ENCODE measurements around the gene LRRK2.
"Not testable (repeated sequence)": the region's sequence is repeated elsewhere in the genome, so short reads cannot be mapped to it uniquely, and the experiment has no call there.

LRRK2 gene

DNA sequence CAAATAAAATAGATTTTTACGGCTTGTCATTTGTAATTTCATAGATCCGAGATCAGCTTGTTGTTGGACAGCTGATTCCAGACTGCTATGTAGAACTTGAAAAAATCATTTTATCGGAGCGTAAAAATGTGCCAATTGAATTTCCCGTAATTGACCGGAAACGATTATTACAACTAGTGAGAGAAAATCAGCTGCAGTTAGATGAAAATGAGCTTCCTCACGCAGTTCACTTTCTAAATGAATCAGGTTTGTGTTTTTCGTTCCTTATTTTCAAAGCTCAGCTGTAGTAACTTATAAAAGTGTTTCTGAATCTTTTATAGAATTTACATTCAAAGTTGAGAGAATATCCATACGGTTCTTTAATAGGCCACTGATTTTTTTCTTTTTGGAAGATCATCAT is 89.1 kb downstream of the LRRK2 start:
- no peak for DNase-seq (ENCODE audit: low read depth in 1 of 2, low spot score in 1 of 2)

DNA sequence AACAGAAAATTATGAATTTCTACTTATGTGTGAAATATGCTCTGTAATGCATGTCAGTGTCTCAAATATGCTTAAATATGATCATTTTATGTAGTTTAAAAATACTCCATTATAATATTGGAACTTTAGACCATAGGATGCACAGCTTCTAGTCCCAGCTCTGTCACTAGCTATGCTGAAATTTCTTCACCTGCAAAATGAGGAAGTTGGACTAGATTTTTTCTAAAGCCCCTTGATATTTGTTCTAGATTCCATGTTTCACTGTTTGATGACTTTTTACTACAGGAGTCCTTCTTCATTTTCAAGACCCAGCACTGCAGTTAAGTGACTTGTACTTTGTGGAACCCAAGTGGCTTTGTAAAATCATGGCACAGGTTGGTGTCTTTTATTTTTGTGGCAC is 90.1 kb downstream of the LRRK2 start:
- DNase-seq (ENCODE audit: low read depth in 1 of 2, low spot score in 1 of 2) = no peak

DNA sequence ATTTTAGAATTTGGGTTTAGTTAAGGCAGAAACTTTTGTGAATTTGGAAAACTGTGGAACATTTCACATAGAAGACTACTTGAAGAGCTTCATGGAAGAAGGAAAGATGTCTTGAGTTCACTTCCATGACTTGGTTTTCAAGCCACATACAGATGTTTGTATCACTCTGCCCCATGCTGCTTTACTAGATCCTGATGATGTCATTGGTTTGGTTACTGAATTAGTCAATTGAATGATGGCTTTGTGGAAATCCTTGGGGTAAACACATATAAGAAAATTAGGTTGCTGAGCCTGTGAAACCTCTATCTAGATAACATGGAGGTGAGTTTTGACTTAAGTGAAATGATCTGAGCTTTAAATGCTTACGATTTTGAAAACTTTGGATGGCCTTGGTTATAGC is 90.6 kb downstream of the LRRK2 start:
- no peak for DNase-seq (ENCODE audit: low read depth in 1 of 2, low spot score in 1 of 2)

DNA sequence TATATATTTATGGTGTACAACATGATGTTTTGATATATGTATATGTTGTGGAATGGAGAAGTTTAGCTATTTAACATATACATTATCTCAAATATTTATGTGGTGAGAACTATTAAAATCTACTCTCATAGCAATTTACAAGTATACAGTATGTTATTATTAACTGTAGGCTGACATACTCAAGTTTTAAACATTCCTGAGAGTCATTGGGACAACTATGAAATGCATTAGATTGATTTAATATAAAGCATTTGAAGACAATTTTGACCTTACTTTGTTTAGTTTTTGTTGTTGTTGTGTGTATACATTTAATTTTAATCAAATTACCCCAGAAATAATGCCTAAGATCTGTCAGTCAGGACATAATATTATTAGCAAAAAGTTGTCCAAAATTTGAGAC is 99.5 kb downstream of the LRRK2 start:
- no peak for DNase-seq (ENCODE audit: low read depth in 1 of 2, low spot score in 1 of 2)

DNA sequence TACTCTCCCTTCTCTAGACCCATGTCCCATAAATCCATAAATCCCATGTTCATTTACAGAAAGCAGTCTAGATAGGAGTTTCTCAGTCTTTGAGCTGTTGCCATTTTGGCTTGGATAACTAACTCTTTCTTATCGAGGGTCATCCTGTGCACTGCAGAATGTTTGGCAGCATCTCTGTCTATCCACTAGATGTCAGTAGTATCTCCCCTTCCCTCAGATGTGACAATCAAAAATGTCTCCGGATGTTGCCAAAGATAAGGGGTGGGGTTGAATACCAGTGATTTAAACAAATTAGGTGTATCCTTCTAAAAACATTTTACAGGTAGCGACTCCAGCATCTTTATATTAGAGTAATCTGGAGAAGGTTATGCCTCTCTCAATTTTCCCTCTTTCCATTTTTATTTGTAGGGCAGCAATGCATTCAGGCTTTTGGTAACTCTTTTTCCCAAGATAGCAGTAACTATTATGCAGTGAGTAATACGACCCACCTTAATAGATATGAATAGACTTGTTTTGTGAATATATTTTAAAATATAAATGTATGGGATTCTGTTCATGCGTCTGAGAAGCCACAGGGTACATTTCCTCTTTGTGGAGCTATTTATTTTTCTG is 100.7 kb downstream of the LRRK2 start:
- DNase-seq (ENCODE audit: low read depth in 1 of 2, low spot score in 1 of 2) = no peak

DNA sequence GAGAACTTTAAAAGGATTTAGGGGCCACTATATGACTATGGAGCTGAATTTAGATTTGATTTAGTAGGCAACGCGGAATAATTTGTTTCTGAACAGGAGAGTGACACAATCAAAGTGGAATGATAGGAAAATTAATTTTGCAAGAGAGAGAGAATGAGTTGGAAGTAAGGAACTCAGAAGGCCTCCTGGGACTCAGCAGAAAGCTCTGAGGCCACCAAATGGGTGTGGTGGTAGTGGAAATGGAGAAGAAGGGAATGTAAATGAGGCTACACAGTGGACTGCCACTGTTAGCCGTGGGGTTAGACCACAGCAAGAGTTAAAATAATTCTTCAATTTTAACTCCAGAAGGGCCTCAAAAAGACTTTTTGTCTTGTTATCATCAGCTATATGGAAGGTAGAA is 102.7 kb downstream of the LRRK2 start:
- DNase-seq (ENCODE audit: low read depth in 1 of 2, low spot score in 1 of 2) = no peak

DNA sequence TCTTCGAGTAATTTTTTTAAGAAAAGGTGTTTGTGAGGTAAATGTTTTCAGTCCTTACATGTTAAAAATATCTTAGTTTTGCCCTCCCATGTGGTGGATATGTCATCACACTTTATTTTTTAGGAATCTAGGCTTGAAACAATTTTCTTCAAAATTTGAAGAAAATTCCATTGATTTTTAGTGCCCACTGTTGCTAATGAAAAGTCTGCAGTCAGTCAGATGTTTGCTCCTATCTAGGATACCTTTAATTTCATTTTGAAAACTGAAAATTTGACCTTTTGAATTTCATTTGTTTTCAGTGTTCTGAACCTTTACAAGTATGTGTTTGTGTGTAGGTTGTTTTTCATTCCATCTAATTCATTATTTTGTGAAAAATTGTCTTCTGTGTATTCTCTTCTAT is 105.4 kb downstream of the LRRK2 start:
- no peak for DNase-seq (ENCODE audit: low read depth in 1 of 2, low spot score in 1 of 2)

DNA sequence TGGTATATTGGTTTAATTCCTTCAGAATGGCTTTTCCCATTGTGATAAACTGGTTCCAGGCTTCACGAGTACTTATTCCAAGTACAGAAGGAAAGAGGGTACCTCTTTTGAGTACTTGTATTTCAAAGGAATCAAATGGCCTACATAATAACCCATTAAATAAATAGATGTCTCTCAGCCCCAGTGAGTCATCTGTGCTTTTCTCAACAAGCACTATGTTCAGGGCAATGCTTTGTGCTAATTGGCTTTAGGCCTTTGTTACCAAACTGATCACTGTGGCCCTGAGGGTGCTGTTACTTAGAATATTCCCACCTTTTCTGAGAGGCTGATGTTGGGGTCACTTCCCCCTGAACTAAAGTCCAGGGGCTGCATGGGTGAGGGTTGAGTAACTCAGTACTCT is 107.1 kb downstream of the LRRK2 start:
- DNase-seq (ENCODE audit: low read depth in 1 of 2, low spot score in 1 of 2) = no peak

DNA sequence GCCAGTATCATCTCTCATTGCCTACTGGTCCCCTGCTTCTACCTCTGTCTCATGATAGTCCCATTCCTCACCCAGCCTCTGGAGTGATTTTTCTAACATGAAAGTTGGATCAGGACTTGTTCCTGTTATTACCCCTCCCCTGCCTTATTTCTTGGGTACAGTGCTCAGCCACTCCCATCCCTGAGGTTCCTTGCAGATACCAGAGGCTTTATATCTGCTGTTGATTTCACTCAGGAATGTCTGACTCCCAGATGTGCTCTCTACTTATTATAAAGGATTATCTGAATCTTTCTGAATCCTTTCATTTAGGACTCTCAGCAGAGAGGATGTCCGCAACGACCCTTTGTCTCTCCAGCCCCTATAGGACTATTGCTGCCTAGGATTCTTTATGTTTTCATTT is 111.2 kb downstream of the LRRK2 start:
- DNase-seq (ENCODE audit: low read depth in 1 of 2, low spot score in 1 of 2) = no peak

DNA sequence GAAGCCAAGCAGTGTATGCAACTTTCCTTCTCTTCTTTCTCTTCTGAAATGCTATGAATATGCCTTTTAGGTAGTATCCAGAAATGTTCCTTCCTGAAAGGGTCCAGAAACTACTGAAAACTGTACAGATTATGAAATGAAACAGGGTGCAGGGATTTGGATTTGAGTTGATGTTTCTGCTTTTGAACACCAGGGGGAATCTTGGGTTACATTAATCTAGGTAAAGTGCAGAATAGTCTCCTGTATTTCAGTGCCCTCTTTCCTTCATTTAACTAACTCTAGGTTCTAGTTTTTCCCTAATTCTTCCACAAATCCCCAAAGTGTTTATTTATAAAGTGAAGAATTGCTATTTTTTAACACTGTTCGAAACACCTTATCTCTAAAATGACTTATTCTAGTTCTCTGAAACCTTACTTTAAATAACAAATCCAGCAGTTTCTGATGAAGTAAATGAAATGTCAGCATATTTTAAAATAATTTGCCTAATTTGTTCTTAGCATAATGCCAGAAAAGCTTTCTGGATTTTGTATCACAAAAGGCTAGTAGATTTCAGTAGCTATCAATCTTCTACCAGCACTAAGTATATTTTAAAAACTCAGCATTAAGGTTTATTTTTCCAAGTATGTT is 111.9 kb downstream of the LRRK2 start:
- DNase-seq (ENCODE audit: low read depth in 1 of 2, low spot score in 1 of 2) = no peak

DNA sequence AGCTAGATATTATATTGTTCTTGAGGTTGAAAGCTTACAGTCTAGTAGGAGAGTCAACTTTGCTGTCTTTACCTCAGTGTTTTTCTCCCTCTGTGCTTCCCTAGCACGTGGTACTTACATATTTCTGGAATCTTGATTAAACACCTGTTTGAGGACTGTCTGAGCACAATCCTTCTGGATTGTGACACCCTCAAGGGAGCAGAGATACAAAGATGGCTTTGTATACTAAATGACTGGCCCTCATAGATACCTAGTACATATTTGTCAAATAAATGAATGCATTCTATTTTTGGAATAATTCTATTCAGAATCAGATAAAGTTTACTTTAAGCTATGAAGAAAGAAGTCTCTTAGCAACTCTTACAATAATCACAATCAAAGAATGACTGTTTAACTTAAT is 113.3 kb downstream of the LRRK2 start:
- no peak for DNase-seq (ENCODE audit: low read depth in 1 of 2, low spot score in 1 of 2)

DNA sequence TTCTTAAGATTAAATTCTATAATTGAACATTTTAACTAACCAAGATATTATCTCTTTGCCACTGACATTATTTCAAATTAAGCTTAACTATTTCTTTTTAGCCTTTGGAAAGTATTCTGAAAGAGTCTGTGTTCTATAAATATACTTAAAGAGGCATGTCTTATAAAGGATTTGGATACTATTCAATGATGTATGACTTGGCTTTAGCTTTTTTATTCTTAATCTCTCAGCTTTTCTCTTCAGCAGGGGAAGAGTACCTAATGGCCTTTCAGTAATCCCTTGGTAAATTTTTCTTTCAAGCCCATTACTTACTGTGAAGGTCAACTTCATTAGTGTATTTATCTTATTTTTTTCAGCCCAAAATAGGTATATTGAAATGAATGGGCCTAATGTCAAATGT is 113.8 kb downstream of the LRRK2 start:
- DNase-seq (ENCODE audit: low read depth in 1 of 2, low spot score in 1 of 2) = no peak

DNA sequence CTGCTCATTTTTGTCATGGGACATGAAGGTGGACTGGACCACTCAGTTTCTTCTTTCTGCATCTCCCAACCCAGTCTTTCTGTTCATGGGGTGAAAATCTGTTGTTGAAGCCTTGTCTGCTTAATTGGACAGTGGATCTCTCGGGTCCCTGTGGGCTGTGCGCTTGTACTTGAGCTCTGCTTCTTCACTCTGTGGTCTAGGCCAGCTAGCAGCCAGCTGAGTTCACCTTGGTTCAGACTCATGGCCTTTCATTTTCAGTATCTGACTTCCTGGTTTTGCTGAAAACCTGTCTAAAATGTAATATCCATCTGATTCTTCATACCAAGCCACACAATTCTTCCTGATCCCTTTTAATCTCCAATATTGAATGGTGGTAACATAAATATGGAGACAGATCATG is 117.2 kb downstream of the LRRK2 start:
- no peak for DNase-seq (ENCODE audit: low read depth in 1 of 2, low spot score in 1 of 2)

DNA sequence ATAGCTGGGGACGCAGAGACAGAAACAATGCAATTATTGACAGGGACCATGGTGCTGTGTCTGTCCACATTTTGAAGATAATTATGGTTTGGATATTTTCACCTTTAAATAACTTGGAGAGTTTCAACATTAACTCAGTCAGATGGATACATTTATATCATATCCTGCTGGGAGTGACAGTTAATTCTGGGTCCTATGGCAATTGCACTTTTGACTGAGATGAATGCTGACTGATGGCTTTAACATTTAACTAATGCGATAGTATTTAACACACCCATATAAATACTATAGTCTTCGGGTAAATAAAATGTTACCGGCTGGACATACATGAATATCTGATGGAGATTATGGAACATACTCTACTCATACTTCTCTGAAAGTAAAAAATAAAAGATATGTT is 118.3 kb downstream of the LRRK2 start:
- DNase-seq (ENCODE audit: low read depth in 1 of 2, low spot score in 1 of 2) = no peak

DNA sequence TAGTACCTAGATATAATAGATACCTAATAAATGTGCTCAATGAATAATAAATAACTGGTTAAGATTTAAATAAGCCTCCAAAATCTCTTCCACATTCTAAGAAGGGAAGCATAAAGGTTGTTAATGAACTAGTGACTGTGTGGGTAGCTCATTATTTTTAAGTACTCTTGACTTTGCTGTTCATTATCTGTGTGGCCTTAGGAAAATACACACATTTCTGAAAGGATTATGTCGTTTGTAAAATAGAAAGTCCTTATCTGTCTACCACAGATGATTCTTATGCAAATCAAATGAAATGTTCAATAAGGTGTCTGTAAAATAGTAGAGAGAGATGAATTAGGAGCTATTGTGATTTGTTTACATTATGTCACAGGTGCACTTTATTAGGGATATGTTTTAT is 119.5 kb downstream of the LRRK2 start:
- DNase-seq (ENCODE audit: low read depth in 1 of 2, low spot score in 1 of 2) = no peak

DNA sequence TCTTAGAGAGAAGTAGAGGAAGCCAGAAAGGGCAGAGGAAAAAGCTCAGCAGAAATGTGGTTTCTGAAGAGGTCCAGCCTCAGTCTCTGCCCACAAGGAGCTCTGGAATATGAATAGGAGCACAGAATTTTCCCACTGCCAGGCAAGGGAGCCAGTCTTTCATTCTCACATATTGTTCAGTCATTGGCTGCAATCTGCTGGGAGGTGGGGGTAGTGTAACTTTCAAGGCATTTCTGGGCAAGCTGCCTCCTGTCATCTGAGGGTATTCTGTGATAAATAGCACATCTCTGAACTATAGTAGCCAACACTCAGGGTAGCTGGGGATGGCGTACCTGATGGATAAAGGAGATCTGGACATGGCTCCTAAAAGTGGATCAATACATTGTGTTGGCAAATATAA is 127.2 kb downstream of the LRRK2 start:
- DNase-seq (ENCODE audit: low read depth in 1 of 2, low spot score in 1 of 2) = no peak

DNA sequence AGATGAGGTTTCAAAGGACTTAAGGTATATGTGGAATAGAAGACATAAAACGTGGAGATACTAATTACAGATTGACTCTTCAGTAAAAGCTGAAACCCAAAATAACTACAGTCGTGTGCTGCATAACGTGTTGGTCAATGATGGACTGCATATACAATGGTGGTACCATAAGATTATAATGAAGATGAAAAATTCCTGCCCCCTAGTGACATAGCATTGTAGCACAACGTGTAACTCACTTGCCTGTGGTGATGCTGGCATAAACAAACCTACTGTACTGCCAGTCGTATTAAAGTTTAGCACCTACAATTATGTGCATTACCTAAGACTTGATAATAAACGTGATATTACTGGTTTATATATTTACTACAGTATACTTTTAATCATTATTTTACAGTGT is 150.3 kb downstream of the LRRK2 start:
- DNase-seq (ENCODE audit: low read depth in 1 of 2, low spot score in 1 of 2) = no peak

DNA sequence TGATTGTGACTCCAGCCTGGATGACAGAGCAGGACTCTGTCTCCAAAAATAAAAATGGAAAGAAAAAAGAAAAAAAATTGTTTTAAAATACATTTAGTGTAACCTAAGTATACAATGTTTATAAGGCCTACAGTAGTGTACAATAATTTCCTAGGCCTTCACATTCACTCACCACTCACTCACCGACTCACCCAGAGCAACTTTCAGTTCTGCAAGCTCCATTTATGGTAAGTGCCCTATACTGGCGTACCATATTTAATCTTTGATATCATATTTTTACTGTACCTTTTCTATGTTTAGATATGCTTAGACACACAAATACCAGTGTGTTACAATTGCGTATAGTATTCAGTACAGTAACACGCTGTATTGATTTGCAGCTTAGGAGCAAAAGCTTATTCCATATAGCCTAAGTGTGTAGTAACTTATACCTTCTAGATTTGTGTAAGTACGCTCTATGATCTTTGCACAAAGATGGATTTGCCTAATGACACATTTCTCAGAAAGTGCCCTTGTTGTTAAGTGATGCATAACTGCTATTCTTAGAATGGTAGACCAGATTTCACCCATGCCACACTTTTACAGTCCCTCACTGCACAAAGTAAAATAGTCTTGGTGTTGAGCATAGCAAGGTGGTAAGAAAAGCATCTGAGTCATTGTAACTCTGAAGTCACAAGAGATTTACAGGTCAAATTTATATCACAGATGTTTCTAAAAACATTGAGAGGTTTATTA is 151.9 kb downstream of the LRRK2 start:
- DNase-seq (ENCODE audit: low read depth in 1 of 2, low spot score in 1 of 2) = no peak

DNA sequence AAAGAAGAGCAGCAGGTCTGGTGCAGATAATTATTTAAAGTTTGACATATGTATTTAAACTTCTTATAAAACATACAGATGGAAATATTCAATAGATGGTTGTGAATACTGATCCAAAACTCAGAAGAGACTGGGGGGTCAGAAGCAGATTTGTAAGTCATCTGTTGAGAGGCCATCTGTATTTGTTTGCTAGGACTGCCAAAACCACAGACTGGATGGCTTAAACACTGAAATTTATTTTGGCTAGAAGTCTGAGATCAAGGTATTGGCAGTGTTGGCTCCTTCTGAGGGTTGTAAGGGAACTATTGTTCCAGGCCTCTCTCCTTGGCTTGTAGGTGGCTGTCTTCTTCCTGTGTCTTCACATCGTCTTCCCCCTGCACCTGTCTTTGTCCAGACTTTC is 153.9 kb downstream of the LRRK2 start:
- no peak for DNase-seq (ENCODE audit: low read depth in 1 of 2, low spot score in 1 of 2)

DNA sequence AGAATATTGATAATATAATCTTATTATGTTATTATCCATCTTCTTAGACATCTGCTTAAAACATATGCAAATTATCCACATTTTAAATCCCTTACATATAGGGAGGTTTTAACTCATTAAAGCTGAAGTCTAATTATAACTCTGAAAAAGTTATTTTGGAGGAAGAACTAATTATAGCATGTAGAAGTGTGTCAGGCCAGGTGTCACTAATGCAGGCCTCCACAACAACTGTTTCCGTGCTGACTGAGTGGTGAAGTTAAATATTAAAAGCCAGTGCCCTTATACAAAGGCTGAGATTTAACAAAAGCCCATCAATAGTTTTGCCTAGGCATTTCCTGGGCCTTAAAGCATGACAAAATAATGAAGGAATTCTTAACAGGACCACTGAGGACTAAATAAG is 157.4 kb downstream of the LRRK2 start:
- DNase-seq (ENCODE audit: low read depth in 1 of 2, low spot score in 1 of 2) = no peak

DNA sequence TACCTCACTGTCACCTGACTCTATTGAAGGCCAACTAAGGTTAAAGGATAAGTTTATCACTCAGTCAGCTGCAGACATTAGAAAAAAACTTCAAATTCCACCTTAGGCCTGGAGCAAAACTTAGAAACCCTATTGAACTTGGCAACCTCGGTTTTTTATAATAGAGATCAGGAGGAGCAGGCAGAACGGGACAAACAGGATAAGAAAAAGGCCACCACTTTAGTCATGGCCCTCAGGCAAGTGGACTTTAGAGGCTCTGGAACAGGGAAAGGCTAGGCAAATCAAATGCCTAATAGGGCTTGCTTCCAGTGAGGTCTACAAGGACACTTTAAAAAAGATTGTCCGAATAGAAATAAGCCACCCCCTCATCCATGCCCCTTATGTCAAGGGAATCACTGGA is 162.5 kb downstream of the LRRK2 start:
- not testable (repeated sequence) for DNase-seq (ENCODE audit: low read depth in 1 of 2, low spot score in 1 of 2)

DNA sequence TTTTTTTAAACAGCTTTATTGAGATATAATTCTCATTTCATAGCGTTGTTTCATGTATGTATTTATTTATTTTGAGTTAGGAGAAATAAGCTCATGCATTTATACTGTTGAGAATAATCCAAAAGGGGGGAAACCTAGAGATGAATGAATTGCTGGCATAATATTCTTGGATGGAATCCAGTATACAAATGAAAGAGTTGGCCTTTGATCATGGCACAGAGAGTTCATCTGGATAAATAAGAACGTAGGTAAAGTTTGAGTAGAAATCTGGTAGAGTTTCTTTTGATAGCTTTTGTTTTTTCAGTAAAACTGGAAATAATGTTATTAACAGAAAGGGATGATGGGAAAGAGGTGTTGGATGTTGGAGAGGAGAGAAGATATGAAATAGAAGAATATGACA is 166.2 kb downstream of the LRRK2 start:
- no peak for DNase-seq (ENCODE audit: low read depth in 1 of 2, low spot score in 1 of 2)

DNA sequence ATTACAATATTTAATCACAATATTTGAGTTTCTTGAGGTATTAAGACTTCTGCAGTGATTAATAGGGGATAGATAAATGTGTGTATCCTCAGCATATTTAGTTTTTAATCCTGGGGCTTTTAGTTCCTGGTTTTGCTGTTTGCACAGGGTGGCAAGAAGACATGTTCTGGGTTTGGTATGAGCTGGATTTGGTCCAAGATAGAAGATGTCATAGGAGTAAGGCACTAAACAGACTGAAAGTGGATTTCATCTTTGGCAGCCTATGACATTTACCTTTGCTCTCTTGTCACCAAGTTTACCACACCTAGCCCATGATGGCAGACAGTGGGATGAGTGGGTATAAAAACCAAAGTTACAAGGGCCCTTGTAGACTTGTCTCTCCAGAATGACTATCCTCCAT is 168.2 kb downstream of the LRRK2 start:
- DNase-seq (ENCODE audit: low read depth in 1 of 2, low spot score in 1 of 2) = no peak
